Measurements from ENCODE around the gene RAB6B.

Gene RAB6B

DNA sequence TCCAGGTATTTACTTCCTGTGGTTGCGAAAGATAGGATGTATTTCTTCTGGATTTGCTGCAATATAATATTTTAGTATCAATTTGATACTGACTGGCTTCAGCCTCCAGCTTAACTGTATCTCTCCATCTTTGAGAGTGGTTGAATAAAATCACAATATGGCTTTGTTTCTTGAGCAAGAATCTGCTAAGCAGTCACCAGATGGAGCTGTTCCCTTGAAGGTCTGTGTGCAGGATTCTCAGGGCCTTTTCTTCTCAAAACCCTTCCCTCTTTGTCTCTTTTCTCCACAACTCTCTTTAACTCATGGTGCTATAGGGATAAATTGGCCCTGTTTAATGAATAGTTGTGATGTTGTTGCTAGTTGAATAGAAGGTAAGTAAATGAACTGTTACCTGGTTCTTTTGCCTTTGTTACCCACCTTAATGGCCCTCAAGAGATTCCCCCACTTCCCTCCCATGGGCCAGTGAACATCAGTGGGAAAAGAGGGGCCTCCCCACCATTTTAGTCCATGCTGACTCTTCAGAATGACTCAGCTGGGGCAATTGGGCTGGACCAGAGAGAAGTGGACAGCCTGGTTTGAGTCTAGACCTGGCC lies 34.8 kb upstream of the RAB6B start:
- no peak for DNase-seq

DNA sequence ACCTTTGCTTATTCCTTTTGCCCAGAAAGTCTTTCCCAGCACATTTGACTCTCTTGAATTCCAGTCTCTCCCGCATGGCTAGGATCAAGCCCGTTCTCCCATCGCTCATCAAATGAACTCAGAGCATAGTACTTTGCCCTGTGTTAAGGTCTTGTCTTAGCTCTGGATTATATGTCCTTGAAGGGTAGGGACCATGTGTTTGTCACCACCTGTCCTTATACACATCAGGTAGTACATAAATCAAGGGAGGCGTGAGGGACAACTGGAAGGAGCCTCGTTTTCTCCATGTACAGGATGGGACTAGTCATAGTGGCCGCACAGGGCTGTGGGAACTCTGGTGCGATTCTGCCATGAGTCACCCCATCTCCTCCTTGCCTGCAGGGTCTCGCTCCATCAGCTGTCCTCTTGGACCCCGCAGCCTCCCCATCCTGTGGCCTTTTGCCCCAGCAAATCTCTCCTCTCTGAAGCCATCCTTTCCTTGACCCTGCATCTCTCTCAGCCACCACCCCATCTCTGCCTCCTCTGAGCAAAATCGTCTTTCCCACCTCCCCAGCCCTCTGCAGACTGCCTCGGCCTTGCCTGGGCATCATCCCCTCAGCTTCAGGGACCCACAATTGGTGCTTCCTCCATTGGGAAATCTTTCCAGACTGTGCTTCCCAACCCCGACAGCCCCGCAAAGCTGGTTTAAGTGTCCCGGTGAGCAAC lies 33.4 kb upstream of the RAB6B start:
- DNase-seq: peak; percentile 50

DNA sequence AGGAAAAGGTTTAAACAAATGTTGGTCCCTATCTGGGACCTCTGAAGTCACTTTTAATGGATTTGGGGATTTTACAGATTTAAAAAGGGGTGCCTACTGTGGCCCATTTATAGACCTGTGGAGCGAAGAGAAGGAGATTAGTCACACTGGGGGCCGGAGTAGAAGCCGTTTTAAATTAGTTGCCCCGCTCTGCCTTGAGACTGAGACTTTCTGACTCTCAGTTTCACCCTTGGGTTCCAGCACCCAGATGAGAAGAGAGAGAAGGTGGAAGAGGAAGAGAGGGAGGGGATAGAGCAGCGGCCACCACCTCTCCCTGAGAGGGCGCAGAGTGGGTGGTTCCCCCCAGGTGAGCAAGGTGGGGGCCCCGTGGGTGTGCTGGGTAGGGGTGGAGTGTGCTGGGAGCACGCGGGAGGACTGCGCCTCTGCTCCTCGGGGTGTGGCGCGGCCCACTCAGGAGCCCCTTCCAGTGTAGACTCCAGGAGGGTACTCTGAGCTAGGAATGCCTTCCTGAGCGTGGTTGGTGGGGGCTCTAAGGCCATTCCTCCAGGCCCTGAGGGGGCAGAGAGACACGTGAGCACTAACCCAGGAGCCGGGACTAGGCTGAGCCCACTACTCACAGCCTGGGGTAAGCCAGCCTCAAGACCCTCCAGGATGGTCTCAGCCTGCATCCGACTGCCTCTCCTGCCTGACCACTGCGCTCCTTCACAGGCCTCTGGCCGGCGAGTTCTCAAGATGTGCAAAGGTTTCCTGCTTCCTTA lies 32.6 kb upstream of the RAB6B start:
- DNase-seq: peak; percentile 52

DNA sequence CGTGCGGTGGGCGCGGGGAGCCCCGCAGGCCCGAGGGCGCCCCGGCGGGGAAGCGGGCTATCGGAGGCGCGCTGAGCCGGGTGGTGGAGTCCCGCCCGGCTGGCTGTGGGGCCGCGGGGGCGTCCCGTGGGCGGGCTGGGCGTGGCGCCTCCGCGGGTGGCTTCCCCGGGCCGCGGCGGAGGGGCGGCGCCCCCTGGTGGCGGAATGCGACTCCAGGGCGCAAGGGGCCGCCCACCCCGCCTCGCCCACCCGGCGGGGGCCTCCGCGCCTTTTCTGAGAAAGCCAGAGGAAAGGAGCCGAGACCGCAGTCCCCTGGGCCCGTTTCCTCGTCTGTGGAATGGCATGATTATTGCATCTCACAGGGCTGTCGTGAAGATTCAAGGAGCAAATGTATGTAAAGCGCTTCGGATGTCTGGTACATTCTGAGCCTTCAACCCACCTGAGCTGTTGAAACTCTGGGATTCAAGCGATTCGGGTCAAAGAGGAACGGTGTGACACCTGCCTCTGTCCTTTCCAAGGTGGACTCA lies 31.9 kb upstream of the RAB6B start:
- DNase-seq: peak; percentile 88

DNA sequence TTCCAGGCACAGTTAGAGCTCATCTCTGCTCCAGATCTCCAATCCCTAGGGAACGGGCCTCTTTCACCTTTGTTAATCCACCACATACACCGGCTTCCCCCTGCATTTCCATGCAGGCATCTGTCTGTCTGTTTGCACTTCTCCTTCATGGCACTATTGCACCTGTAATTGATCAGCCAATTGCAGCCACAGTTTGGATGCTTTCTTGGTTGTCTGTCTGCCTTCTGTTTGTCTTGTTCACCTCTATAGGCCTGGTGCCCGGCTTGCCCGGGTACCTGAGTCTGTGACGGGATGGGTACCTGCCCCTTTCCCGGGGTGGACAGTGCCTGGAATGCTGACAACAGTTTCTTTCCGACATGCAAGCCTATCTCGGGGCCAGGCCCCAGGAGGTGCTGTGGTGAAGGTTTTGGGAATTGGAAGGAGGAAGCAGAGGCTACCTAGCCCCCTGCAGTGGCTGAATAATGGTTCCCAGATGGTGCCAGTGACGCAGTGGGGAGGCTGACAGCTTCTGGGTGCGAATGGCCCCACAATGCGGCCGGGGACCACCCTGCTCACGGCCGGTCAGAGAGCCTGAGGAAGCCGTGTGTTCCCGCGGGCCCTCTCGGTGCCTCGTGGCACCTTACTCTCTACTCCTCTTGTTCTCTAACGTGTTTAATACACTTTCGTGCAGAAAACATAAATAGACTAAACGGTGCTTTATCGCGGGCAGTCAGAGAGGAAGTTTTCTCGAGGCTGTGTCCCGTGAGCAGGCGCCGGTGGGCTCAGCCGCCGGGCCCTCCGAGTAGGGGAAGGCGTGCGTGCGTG lies 31.3 kb upstream of the RAB6B start:
- DNase-seq: no peak

DNA sequence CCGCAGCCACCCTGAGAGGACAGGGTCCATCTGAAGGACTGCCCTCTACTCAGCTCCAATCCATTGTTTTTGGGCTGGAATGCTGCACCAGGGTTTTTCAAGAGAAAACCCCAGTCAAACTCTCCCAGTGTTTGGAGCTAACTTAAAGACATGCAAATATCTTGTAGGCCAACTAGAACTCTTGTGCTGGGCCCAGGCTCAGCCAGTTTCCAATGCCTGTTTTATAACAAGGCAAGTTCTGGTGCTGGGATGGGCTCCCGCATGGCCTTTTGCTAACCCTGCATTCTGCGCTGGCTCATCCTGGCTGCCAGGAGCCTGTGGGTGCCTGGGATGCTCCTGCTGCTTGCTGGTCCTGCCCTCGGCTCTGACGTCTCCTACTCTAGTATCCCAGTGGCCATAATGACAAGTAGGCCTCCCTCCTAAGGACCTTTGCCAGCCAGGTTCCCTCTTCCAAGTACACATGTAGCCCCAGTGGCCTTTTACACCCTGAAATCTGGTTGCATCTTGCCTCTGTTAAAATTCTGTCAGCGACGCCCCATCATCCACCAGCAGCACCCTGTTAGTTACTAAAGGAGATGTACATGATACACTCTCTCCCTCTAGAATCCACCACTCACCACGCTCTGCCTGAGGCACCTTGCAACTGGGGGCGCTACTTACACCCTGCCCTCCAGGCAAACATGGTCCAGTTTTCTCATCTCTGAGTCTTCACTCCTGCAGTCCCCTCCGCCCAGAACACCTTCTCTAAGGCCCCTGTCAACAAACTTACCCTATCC lies 30.5 kb upstream of the RAB6B start:
- DNase-seq: peak; percentile 54

DNA sequence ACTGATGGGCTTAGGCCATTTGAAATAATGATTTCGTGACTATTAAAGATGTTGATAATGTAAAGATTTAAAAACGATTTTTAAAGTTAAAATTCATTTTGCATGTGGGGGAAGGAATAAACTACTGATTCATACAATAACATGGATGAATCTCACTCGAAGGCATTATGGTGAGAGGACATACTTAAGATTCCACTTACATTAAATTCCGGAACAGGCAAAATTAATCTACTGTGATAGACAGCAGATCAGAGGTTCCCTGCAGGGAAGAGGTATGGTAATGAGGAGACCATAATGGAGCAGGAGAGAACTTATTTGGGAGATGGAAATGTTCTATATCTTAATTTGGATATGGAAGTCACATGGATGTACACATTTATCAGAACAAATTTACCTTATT lies 28.4 kb upstream of the RAB6B start:
- no peak for DNase-seq

DNA sequence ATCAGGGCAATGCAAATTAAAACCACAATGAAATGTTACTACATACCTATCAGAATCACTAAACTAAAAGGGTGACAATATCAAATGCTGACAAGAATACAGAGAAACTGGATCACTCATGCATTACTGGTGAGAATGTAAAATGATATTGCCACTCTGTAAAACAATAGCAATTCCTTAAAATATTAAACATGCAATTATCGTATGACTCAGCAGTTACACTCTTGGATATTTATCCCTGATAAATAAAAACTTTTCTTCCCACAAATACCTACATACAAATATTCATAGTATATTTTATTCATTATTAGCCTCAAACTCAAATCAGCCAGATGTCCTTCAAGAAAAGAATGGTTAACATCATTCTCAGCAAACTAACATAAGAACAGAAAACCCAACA lies 25.9 kb upstream of the RAB6B start:
- DNase-seq: no peak

DNA sequence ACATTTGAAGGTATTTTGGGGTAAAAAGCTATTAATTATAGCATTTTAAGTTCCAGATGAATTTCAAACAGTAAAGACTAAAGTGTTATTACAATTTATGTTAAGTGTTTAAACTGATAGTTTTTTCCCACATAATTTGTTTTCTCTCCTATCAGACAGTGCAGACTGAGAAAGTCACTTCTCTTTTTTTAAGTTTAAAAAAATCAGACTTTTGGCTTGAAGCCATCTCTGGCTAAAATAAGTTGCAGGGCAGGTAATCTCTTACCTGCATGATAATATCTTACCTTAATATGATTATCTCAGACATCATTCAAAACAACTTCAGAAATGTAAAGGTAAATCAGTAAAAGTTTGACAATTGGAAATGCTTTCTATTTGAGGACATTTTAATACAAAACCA lies 21.5 kb upstream of the RAB6B start:
- DNase-seq: no peak

DNA sequence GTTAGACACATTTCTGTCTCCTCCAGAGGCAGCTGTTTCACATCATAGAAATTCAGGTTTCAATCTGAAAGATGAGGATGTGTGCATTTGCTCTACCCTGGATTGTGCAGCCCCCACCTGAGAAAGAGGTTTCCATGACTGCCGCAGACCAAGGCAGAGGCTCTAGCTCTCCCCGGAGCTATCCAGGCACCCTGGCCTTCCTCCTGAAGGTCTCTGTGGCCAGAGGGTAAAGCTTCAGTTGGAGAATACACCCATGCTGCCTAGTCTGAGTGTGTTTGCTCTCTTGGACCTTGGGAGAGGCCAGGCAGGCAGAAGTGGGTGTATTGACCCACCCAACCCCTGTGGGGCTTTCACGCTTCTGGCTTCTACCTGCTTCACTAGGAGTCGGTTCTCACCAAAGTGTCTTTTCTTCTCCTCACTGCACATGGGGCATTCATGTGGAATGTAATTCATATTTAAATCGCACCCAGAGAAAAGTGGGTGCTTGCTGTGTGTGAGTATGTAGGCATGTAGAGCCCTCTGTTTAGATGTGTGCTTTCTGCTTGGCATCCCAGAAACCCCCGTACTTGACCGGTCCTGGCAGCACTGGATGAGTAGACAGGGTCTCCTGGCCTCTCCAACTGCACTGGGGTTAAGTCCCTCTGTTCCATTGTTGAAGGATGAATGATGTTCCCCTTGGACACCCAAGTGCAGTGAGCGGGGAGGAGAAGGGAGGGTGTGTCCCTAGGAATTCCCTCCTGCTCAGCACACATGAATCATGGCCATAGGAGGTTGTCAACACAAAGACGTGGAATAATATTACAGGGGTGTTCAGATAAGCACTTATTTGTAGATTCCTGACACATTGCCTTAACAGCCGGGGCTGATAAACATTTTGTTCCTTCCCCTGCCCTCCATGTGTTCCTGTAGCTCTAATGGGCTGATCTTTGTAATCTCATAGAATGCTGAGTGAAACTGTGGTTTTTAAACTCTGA lies 20.3 kb upstream of the RAB6B start:
- no peak for DNase-seq

DNA sequence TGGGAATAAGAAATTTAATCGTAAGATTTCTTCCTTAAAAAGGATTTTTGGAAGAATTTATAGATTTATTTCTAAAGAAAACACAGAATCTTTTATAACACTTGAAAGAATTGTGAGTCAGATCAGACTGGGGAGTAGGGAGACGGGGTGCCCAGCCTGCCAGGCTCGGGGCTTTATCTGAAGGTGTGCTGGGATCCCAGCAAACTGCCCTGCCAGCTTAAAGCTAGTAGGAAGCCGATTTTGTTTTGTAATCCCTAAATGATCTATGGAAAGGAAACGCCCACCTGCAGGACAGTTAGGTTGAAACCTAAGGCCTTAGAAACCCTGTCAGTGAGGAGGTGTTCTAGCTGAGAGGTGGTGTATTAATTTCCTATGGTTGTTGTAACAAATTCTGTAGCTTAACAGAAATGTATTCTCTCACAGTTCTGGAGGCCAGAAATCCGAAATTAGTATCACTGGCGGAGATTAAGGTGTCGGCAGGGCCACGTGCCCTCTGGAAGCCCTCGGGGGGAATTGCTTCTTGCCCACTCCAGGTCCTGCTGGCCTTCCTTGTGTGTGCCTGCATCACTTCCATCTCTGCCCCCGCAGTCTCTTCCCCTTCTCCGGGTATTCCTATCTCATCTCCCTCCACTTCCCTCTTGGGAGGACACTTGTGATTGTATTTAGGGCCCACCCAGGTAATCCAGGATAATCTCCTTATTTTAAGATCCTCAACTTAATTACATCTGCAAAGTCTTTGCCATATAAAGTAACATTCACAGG lies 19.3 kb upstream of the RAB6B start:
- DNase-seq: no peak

DNA sequence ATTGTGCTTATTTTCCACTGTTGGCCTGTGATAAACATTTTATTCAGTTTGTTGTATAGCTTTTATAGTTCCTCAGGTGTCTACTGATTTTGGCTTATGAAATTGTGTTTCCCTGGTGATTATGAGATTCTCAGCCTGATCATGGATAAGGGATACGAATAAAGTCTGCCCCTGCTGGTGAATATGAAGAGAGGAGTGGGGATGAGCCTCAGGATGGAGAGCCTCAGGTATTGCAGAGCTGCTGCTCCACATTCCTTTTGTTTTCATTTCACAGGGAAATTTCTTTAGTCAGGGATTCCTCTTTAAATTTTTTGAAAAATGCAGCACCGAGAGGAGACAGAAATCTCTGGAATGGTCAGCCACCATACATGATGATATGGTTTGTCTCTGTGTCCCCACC lies 14.7 kb upstream of the RAB6B start:
- DNase-seq: no peak

DNA sequence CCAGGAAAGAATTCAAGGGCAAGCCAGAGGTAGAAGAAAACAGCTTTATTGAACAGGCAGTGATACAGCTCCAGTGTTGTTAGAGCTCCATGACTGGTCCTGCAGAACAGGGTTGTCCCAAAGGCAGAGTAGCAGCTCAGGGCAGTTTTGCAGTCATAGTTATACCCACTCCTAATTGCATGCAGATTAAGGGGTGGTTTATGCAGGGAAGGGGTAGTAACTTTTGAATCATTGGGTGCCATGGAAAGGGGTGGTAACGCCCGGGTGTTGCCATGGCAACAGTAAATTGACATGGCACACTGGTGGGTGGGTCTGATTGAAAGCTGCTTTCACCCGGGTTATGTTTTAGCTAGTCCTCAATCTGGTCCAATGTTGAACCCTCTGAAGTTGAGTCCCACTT lies 9.7 kb upstream of the RAB6B start:
- no peak for DNase-seq

DNA sequence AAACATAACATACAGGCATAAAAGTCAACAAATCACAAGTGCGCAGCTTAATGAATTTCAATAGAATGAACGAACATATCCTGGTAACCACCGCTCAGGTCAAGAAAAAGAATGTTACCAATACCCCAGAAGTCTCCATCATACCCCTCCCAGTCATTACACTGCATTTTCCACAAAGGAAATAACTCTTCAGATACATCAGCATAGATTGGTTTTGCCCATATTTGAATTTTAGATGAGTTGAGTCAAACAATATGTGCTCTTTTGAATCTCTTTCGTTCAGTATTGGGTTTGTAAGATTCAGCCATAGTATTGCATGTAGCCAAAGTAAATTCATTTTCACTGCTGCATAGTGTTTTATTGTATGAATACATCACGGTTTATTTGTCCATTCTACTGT lies 6.2 kb upstream of the RAB6B start:
- no peak for DNase-seq

DNA sequence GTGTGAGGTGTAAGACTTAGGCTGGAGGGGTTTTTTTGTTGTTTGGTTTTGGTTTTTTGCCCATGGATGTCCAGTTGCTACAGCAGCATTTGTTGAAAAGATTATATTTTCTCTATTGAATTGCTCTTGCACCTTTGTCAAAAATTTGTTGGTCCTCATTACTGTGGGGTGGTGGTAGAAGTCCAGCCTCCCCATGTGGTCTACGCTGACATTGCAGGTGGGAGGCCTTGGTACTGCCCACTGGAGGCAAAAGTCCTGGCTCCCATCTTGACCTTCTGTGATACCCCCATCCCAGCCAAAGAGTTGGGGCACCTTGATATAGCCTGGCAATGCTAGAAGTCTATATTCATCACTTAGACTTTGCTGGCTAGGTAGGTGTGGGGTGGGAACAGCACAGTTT lies 5.4 kb upstream of the RAB6B start:
- DNase-seq: no peak

DNA sequence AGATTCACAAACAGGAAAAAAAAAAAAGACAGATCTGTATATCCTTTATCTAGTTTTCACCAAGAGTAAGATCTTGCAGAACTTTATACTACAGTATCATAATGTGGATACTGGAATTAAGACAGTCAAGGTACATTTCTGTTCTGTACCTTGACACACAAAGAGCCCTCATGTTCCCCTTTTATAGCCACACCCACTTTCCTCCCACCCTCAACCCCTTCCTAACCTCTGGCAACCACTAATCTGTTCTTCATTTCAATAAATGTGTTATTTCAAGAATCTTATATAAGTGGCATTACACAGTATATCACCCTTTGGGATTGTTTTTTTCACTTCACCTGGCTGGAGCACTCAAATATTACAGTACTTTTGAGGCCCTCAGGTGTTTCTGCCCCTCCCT lies 3.6 kb upstream of the RAB6B start:
- DNase-seq: no peak

DNA sequence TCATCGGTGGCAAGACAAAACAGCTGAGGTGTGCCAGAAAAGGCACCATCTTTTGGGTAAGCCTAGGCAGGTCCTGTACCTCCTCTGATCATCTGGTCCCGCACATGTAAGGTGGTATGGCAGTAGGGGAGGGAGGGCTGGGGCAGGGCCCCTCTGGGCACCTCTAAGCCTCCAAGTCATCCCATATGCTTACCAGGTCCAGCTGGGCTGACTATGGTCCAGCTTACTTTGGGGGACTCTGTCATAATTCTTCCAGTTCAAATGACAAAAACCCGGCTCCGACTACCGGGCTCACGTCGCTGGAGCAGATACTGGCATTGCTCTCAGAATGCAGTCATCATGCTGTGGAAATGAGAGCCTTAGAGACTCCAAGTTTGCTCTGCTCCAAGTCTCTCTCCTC lies 1.9 kb upstream of the RAB6B start:
- no peak for DNase-seq

DNA sequence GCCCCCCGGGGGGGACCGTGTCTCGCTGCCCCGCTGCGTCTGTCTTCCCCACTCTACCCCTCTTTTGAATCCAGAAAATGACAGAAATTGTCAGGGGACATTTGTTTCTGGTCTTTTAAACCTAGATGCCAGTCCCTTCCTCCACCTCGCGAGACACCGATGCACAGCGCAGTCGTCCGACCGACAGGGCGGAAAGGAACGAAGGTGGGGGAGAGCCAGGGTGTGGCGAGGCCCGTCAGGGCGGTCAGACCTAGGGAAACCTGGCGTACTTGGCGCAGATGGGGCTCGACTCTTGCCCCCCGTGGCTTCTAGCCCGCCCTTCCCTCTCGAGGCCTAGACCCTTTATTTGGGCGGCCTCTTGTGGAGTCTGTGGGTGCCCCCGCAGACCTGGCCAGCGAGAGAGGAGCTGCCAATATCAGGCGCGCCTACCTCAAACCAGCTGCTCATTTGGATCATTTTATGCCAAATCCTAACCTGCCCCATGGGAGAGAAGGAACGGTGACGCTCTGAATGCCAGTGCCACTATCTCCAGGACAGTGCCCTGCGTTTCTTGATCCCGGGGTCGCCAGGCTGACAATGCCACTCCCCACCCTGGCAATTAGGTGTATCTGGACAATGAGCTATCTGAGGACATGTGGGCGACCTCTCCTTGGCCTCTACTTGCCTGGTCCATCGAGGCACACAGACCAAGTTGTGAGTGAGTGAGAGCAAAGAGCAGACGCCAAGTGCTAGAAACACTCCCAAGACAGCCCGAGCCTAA lies 500 bp upstream of the RAB6B start:
- no peak for DNase-seq

DNA sequence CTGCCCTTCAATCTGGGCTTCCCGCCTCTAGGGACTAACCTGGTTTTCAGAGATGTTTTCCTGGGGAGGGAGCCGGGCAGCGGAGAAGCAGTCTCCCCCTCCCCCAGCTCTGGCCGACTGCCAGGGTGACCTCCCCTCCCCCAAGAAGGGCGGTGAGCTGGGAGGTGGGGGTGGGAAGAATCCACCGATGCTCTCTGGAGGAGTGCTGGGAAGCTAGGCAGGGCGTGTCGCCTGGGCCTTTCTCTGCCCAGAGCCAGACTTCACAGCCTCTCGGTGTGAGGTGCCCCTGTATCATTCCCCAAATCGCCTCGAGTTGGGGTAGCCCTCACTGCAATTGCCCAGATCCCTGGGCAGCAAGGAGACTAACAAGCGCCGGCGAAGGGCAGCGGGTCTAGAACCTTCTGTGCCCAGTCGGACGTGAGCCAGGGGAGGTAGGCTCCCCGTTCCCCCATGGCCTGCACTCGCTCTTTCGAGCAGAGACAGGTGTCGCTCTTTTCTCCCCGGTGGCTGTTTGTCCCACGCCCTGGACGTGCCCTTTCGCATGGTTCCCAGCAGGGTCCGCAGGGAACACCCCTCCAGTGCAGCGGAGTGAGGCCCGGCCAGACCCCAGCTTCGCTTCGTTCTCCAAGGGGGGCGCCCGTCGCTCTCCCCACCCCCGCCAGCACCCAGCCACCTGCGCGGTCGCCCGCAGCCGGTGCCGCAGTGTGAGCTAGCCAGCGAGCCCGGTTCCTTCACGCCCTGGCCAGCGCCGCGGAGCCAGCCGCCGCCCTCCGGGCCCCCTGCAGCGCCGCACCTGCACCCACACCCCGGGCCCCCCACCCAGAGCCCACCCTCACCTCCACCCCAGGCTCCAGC lies 1.1 kb downstream of the RAB6B start:
- DNase-seq: no peak

All from activated CD8-positive, alpha-beta memory T cell treated with anti-CD3 and anti-CD28 coated beads for 24 hours (primary cell).